NB4 (cell line): ENCODE results near the gene HPGDS.
A peak's percentile ranks its signal among the peaks of the same experiment; 100 is the strongest.
"Not testable (repeated sequence)": the region's sequence is repeated elsewhere in the genome, so short reads cannot be mapped to it uniquely, and the experiment has no call there.

Experiments
- DNase-seq: peaks from one replicate; pipeline ENCODE4 v3.0.0; 2010; ENCODE audit warnings: low read depth
- H3K4me3 ChIP-seq: one replicate; pipeline ENCODE4 v1.5.1; 2011; ENCODE audit warnings: mild to moderate bottlenecking, low read depth, low read length, moderate library complexity
- MYC ChIP-seq: IDR thresholded peaks from 2 replicates; pipeline ENCODE4 v1.6.1; 2011; ENCODE audit warnings: low read depth, low read length
- POLR2A ChIP-seq: IDR thresholded peaks from 2 replicates; pipeline ENCODE4 v1.6.1; 2011; ENCODE audit warnings: mild to moderate bottlenecking; ENCODE audit not compliant: insufficient read length; ENCODE audit errors: extremely low read depth
- TF ChIP-seq, protein P1 (sequence below): IDR thresholded peaks from 2 replicates; pipeline ENCODE4 v1.6.1; 2011; ENCODE audit warnings: low read depth, low read length
- TF ChIP-seq, protein P2 (sequence below): IDR thresholded peaks from one replicate; pipeline ENCODE4 v1.5.1; 2012; ENCODE audit warnings: low read depth, low read length

The HPGDS gene

GRCh38 chr4:94342694-94343093 lies at the start of gene HPGDS:
Gene HPGDS, minus strand, starts transcription at chr4:94342836. Its CDS starts 8,207 bp downstream, at chr4:94334629.
- TF ChIP-seq, protein P1, sequence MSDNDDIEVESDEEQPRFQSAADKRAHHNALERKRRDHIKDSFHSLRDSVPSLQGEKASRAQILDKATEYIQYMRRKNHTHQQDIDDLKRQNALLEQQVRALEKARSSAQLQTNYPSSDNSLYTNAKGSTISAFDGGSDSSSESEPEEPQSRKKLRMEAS, result no peak
- TF ChIP-seq MYC (no peak), POLR2A (no peak)
- TF ChIP-seq, protein P2, sequence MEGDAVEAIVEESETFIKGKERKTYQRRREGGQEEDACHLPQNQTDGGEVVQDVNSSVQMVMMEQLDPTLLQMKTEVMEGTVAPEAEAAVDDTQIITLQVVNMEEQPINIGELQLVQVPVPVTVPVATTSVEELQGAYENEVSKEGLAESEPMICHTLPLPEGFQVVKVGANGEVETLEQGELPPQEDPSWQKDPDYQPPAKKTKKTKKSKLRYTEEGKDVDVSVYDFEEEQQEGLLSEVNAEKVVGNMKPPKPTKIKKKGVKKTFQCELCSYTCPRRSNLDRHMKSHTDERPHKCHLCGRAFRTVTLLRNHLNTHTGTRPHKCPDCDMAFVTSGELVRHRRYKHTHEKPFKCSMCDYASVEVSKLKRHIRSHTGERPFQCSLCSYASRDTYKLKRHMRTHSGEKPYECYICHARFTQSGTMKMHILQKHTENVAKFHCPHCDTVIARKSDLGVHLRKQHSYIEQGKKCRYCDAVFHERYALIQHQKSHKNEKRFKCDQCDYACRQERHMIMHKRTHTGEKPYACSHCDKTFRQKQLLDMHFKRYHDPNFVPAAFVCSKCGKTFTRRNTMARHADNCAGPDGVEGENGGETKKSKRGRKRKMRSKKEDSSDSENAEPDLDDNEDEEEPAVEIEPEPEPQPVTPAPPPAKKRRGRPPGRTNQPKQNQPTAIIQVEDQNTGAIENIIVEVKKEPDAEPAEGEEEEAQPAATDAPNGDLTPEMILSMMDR, result no peak
- H3K4me3 ChIP-seq, result no peak within 1 kb of the TSS
- DNase-seq, result no peak

- TF ChIP-seq, protein P2, result peak; percentile 29
- no peak for TF ChIP-seq POLR2A
- peak; percentile 3 for DNase-seq
- H3K4me3 ChIP-seq, result no peak overlapping the region
These were observed 48.3 kb upstream of the HPGDS start for GRCh38 chr4:94390804-94391410.

GRCh38 chr4:94389595-94390267 lies 47.1 kb upstream of the HPGDS start:
- no peak for TF ChIP-seq MYC
- TF ChIP-seq, protein P2, result no peak
- TF ChIP-seq POLR2A, result no peak
- TF ChIP-seq, protein P1, result no peak
- DNase-seq, result no peak
- H3K4me3 ChIP-seq, result no peak overlapping the region

DNA sequence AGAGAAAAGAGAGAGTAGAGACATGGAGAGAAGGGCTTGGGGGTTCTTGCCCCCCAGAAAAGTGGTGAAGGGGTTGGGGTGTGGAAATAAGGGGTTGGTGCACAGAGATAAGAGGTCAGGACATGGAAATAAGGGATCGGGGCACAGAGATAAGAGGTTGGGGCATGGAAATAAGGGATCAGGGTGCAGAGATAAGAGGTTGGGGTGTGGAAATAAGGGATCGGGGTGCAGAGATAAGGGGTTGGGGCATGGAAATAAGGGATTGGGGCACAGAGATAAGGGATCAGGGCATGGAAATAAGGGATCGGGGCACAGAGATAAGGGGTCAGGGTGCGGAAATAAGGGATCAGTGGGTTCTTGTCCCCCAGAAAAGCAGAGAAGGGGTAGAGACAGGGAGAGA lies 45.3 kb upstream of the HPGDS start:
- H3K4me3 ChIP-seq, DNase-seq: not testable (repeated sequence)

DNA sequence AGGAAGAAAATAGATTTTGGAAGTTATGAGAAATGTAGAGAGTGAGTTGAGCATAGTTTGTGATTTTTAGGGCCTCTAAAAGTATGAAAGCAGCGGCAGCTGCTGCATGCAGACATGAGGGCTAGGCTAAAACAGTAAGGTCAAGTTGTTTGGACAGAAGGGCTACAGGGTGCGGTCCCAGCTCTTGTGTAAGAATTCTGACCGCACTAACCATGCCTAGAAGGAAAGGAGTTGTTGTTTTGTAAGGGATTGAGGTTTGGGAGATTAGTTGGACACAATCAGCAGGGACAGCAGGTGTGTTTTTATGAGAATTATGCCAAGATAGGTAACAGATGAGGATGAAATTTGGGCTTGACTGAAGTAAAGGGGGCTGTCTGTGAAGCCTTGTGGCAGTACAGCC lies 42.8 kb upstream of the HPGDS start:
- DNase-seq, H3K4me3 ChIP-seq: not testable (repeated sequence)

GRCh38 chr4:94382891-94383290 lies 40.3 kb upstream of the HPGDS start:
- not testable (repeated sequence) for H3K4me3 ChIP-seq, DNase-seq

DNA sequence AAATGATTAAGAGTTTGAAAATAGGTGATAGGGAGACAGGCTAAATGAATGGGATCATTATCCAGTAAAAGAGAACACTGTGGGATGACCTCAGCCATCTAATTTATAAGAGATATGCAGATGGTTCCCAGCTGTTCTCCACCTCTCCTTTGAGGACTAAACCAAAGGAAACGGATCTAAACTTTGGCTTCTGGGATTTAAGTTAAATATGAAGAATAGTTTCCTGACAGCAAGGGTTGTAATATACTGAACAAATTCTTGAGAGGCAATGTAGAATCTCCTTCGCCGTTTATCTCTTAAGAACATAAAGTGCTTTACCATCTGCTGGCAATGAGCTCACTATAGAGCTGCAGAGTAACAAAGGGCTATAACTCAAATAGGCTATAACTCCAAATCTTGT lies 35.4 kb upstream of the HPGDS start:
- no peak for DNase-seq
- TF ChIP-seq MYC (no peak), POLR2A (no peak)
- TF ChIP-seq, protein P1, result no peak
- TF ChIP-seq, protein P2, result no peak
- no peak overlapping the region for H3K4me3 ChIP-seq
